HG03095 (cell line): ENCODE results near the gene DDX11.
"Not testable (repeated sequence)": the region's sequence is repeated elsewhere in the genome, so short reads cannot be mapped to it uniquely, and the experiment has no call there.

ENCODE experiments used
- ATAC-seq: cut with Tn5 transposase; IDR thresholded peaks from one replicate; pipeline ENCODE4 v1.9.1; 2021; ENCODE audit warnings: moderate library complexity; ENCODE audit not compliant: unreplicated experiment

DDX11 gene

DNA sequence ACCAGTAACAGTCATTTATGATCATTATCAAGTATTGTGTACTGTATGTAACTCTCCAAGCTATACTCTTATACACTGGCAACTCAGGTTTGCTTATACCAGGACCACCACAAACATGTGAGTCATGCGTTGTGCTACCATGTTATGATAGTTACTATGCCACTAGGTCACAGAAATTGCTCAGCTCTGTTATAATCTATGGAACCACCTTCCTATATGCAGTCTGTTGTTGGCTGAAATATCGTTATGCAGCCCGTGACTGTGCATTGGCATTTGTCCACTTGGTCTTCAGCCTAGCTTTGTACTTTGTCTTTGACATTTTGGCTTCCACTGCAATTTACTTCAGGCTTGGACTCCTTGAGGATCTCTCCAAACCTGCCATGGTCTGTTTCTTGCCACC lies 7.5 kb upstream of the DDX11 start:
- not testable (repeated sequence) for ATAC-seq

DNA sequence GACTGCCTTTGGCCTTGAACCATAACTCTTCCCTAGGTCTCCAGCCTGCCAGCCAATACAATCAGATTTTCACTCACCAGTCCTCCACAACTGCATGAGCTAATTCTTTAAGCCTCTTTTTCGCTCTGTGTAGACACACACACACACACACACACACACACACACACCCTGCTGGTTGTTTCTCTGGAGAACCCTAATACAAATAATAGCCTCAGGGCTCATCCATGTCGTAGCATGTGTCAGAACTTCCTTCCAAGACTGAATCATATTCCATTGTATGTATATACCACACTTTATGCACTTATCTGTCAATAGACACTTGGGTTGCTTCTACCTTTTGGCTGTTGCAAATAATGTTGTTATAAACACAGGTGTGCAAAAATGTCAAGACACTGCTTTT lies 6.0 kb upstream of the DDX11 start:
- ATAC-seq: not testable (repeated sequence)

DNA sequence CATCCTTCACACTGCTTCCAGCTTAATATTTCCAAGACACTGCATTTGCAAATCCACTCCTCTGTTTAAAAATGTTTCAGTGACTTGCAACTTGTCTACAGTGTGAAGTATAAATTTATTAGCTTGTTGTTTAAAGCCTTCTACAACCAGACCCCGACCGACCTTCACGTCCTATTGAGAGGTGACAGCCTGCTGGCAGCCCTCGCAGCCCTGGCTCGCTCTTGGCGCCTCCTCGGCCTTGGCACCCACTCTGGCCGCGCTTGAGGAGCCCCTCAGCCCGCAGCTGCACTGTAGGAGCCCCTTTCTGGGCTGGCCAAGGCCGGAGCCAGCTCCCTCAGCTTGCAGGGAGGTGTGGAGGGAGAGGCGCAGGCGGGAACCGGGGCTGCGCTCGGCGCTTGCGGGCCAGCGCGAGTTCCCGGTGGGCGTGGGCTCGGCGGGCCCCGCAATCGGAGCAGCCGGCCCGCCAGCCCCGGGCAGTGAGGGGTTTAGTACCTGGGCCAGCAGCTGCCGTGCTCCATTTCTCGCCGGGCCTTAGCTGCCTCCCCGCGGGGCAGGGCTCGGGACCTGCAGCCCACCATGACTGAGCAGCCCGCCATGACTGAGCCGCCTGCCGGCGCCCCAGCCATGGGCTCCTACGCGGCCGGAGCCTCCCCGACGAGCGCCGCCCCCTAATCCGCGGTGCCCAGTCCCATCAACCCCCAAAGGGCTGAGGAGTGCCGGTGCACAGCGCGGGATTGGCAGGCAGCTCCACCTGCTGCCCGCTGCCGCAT lies 2.5 kb upstream of the DDX11 start:
- not testable (repeated sequence) for ATAC-seq

DNA sequence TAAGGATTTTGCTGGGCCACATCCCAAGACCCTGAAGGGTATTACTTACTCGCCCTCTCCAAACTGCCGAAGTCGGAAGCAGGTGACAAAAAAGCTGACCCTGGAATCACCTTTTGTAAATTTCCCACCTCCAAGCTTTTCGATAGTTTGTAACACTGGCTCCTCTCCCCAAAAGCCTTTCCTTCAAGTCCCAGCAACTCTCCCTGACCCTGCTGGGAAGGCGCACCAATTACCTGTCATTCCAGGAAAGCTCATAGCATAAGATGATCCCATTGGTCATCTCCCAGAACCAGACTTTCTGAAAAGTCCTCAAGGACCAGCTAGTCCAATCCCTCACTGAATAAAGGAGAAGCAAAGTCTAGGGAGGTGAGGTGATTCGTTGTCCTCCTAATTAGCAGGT lies 698 bp upstream of the DDX11 start:
- ATAC-seq: not testable (repeated sequence)

DNA sequence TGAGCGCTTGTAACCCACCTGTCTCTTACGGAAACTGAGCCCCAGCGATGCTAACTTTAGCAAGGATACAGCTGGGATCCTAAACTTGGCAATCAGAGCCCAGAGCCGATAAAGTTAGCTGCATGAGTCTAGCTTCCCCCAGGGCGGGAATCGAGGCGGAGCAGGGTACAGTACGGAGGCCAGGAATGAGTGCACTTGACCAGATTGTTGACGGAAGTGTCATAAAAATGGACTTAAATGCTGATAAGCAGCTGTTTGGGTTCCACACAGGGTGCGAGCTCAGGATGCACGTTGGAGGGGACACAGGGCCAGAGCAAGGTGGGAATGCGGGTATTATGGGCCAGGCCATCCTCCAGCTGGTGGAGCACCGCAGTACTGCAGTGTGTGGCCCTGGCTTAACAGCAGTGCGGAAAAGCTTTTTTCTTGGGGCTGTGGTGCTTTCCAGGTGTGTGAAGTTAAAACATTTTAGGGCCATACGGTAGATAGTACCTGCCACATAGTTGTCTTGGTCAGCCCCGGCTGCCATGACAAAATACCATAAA lies 744 bp downstream of the DDX11 start:
- peak; percentile 33 for ATAC-seq

GRCh38 chr12:31076150-31076549 lies 2.5 kb downstream of the DDX11 start:
- not testable (repeated sequence) for ATAC-seq

GRCh38 chr12:31077095-31077494 lies 3.4 kb downstream of the DDX11 start:
- not testable (repeated sequence) for ATAC-seq

DNA sequence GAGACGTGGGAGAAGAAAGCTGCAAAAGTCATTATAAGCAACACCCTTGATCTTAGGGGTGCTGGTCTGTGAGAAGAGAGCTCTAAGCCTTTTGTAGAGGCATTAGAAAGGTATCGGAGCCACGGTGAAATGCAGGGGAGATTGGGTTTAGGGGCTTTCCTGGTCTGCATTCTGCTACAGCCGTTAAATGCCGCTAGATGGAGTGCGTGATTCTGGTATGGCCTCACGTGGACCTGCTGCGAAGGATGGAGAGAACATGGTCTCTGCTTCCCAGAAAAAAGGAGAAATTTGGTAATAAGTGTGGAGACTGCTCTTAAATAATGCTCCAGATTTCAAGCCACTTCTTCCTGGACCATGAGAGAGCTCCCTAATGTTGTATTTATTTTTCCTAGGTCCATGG lies 4.3 kb downstream of the DDX11 start:
- not testable (repeated sequence) for ATAC-seq

DNA sequence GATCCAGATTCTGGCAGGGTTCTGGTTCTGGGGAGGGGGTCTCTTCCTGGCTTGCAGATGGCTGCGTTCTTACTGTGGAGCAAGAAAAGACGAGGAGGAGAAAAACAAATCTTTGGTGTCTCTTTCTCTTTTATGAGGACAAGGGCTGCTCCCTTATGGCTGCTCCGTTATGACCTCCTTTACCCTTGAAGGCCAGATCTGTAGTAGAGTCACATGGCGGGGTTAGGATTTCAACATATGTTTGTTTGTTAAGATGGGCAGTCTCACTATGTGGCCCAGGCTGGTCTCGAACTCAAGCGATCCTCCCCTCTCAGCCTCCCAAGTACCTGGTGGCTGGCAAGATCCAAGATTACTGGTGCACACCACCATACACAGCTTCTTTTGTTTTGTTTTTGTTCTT lies 5.8 kb downstream of the DDX11 start:
- not testable (repeated sequence) for ATAC-seq

- not testable (repeated sequence) for ATAC-seq
Measured at GRCh38 chr12:31080221-31080620, 6.6 kb downstream of the DDX11 start.

- ATAC-seq: not testable (repeated sequence)
Measured at GRCh38 chr12:31081274-31081673, 7.6 kb downstream of the DDX11 start.

DNA sequence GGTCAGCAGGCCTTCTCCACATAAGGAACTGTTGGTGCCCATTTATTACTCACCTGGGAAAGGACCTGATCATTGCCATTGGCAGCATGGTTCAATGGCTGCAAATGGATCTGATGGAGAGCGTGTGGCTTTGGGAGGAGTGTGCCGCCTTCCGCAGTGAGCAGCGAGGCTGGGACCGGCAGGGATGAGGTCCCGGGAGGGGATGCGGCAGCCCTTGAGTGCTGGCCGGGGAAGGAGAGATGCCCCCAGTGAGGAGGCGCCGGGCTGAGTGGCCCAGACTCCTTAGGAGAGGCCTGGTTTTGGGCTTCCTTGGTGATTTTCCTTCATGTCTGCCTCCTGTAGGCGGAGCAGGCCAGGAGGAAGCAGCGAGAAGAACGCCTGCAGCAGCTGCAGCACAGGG lies 10.6 kb downstream of the DDX11 start:
- not testable (repeated sequence) for ATAC-seq

GRCh38 chr12:31086032-31086431 lies 12.4 kb downstream of the DDX11 start:
- not testable (repeated sequence) for ATAC-seq

DNA sequence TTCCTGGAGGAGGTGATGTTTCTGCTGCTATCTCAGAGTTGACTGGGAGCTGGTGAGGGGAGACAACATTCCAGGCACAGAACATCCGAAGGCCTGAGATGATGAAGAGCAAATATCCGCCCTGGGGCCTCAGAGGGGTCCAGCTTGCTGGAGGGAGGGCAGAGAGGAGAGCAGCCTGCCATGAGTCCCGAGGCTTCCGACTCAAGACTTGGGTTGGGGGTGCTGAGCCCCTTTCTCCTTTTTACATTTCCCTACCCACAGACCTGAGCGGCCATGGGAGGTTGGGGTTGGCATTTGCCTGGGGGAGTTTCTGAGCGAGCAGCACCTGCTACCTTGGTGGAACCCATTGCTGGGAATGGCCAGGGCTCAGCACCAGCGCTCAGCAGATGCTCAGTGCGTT lies 13.8 kb downstream of the DDX11 start:
- ATAC-seq: not testable (repeated sequence)

DNA sequence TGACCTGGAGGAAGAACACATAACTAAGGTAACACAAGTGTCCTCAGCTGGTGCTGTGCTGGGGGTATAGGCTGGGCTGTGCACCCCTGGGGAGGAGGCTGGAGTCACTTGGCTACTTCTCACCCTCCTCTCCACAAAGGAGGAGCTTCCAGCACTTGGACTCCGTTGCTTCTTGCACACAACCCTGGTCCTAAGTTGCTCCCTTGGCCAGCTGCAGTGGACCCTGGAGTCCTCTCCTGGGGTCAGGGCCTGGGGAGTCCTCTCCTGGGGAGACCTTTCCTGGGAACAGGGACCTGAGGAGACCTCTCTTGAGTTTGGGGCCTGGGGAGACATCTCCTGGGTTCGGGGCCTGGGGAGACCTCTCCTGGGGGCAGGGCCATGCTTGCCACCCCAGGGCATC lies 14.3 kb downstream of the DDX11 start:
- ATAC-seq: not testable (repeated sequence)

DNA sequence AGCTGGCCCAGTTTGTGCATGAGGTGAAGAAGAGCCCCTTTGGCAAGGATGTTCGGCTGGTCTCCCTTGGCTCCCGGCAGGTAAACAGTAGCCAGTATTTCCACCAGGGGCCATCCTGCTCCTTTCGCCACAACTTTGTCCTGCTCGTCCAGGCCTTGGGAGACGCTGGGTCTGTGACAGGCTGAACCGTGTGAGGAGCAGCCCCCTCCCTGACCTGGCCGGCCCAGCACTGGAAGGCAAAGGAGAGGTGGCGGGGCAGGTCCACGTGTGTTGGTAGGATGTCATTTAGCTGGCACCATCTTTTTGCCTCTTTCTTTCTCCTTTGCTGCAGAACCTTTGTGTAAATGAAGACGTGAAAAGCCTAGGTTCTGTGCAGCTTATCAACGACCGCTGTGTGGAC lies 15.4 kb downstream of the DDX11 start:
- no peak for ATAC-seq

DNA sequence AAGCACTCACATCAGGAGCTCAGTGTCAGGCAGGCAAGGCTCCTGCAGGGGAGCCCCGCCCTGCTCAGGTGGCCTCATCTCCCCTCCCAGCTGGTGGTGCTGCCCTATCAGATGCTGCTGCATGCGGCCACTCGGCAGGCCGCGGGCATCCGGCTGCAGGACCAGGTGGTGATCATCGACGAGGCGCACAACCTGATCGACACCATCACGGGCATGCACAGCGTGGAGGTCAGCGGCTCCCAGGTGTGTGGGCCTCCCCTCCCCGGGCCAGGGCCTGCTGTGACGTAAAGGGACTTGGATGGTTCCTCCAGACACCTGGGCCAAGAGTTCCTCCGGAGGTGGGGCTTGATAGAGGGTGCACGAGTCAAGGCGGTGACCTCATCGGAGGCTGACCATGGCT lies 18.0 kb downstream of the DDX11 start:
- not testable (repeated sequence) for ATAC-seq

DNA sequence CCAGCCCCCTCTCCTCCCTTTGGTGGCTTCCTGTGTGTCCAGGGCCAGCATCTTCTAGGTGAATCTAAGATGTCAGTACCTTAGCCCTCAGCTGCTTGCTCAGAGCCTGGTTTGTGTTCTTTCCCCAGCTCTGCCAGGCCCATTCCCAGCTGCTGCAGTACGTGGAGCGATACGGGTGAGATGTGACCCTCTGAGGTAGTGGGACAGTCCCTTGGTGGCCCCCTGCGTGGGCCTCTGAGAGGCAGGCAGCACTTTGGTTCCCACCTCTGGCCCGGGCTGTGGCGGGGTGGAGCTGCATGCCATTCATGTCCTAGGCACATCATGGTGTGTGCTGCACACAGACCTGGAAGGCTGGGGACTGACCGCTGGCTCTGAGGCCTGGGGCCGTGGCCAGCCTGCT lies 19.1 kb downstream of the DDX11 start:
- ATAC-seq: not testable (repeated sequence)

GRCh38 chr12:31095080-31095860 lies 21.6 kb downstream of the DDX11 start:
- ATAC-seq: not testable (repeated sequence)

- not testable (repeated sequence) for ATAC-seq
Measured at GRCh38 chr12:31096251-31097065, 22.8 kb downstream of the DDX11 start.

GRCh38 chr12:31097819-31098218 lies 24.2 kb downstream of the DDX11 start:
- not testable (repeated sequence) for ATAC-seq
